Measurements from ENCODE around the gene HYI.

- TF ChIP-seq POLR2A (IDR thresholded peaks at IDR 0.05), result no peak
- TF ChIP-seq CTCF (IDR thresholded peaks at IDR 0.05), result no peak
These were observed 9.4 kb downstream of the HYI start for GRCh38 chr1:43444151-43444828.
